Breast epithelium (tissue), 4 donors: Measurements from ENCODE around the gene UBASH3B. TPM values are rescaled to one million over a fixed set of nuclear protein-coding genes. Genes with fewer than 3 reads are reported as not detected.

Experiments
- DNase-seq, 2 donors: peaks; one replicate each; pipeline ENCODE4 v3.0.0-alpha.2; 2019; ENCODE audit warnings: low spot score in 2 of 2
- H3K27ac ChIP-seq, 2 donors: fragments of 200-600 bp; sonication (generic) in 1 of 2; one replicate each; pipeline ENCODE4 v1.5.1; 2016 to 2019; ENCODE audit warnings: mild to moderate bottlenecking in 1 of 2
- H3K27me3 ChIP-seq, 2 donors: fragments of 200-600 bp; sonication (generic) in 1 of 2; one replicate each; pipeline versions ENCODE4 v1.5.1 to v1.6.0; 2017 to 2019; ENCODE audit warnings: control low read depth in 1 of 2, mild to moderate bottlenecking in 1 of 2
- H3K36me3 ChIP-seq: fragments of 200-600 bp; one replicate; pipeline ENCODE4 v1.5.1; 2019
- H3K4me1 ChIP-seq, 2 donors: fragments of 200-600 bp; sonication (generic); one replicate each; pipeline ENCODE4 v1.5.1; 2016 to 2019; ENCODE audit warnings: control low read depth in 1 of 2
- H3K4me3 ChIP-seq, 3 donors: fragments of 200-600 bp; sonication (generic); 1 replicate in 2 of 3; 2 replicates in 1 of 3; pipeline ENCODE4 v1.5.1; 2016 to 2019; ENCODE audit warnings: mild to moderate bottlenecking in 3 of 3, moderate library complexity in 2 of 3
- H3K9me3 ChIP-seq, 2 donors: fragments of 200-600 bp; sonication (generic) in 1 of 2; one replicate each; pipeline ENCODE4 v1.5.1; 2016 to 2019; ENCODE audit warnings: control low read depth in 1 of 2
- POLR2A ChIP-seq: fragments of 450-650 bp; IDR thresholded peaks from one replicate; pipeline ENCODE4 v1.6.1; 2016; ENCODE audit warnings: antibody characterized with exemption, mild to moderate bottlenecking, moderate library complexity
- POLR2AphosphoS5 ChIP-seq, 3 donors: sonication (generic); formaldehyde crosslinking; IDR thresholded peaks; one replicate each; pipeline ENCODE4 v1.6.1; 2017; ENCODE audit warnings: antibody characterized with exemption in 3 of 3
- intact Hi-C: fragments of 100-400 bp; cut with DNase I; formaldehyde crosslinking; loops from one replicate; pipeline ENCODE4 v1.15.1; 2023; ENCODE audit warnings: low total_unique reads
- total RNA-seq, 3 donors: library from RNA; depleted of rRNA; stranded (reverse); fragments of >200 nt; gene quantifications; one replicate each; pipeline ENCODE4 v1.1.0, GENCODE V29; 2016
- TF ChIP-seq, protein P1 (sequence below), 3 donors: fragments of 450-650 bp; IDR thresholded peaks; one replicate each; pipeline ENCODE4 v1.5.1; 2016 to 2017; ENCODE audit warnings: antibody characterized with exemption in 3 of 3, mild to moderate bottlenecking in 3 of 3, moderate library complexity in 3 of 3

The UBASH3B gene
- total RNA-seq, 3 donors from 2014 or later, result 4.7 to 6.2 (median 4.8) TPM

DNA sequence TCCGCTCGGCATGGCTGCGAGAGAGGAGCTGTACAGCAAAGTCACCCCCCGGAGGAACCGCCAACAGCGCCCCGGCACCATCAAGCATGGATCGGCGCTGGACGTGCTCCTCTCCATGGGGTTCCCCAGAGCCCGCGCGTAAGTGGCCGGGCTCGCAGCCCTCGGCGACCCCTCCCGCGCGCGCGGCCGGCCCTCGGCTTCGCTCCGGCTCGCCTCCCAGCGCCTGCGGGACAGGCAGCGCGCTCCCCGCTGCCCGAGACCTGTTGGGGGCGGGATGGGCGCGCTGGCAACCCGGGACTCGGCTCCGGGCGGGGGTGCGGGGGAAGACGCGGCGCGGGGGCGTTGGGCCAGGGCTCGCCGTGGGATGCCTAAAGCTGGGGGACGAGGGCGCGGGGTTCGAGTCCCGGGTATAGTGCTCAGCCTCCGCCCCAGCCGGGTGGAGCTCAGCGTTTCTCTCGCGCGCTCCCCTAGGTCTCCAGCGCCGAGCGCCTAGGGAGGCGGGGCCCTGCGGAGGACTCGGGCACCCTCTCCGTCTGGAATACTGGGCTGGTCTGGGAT is 630 bp downstream of the UBASH3B start:
- TF ChIP-seq POLR2A, result no peak
- no peak for TF ChIP-seq POLR2AphosphoS5 (IDR thresholded peaks at IDR 0.05)
- TF ChIP-seq, protein P1, sequence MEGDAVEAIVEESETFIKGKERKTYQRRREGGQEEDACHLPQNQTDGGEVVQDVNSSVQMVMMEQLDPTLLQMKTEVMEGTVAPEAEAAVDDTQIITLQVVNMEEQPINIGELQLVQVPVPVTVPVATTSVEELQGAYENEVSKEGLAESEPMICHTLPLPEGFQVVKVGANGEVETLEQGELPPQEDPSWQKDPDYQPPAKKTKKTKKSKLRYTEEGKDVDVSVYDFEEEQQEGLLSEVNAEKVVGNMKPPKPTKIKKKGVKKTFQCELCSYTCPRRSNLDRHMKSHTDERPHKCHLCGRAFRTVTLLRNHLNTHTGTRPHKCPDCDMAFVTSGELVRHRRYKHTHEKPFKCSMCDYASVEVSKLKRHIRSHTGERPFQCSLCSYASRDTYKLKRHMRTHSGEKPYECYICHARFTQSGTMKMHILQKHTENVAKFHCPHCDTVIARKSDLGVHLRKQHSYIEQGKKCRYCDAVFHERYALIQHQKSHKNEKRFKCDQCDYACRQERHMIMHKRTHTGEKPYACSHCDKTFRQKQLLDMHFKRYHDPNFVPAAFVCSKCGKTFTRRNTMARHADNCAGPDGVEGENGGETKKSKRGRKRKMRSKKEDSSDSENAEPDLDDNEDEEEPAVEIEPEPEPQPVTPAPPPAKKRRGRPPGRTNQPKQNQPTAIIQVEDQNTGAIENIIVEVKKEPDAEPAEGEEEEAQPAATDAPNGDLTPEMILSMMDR (IDR thresholded peaks at IDR 0.05), result no peak
- Histone ChIP-seq H3K9me3 (no peaks in the 10 kb centered on the region), H3K27me3 (no peaks in the 10 kb centered on the region), H3K36me3 (no peaks in the 10 kb centered on the region), H3K4me1 (no peaks in the 10 kb centered on the region), H3K4me3 (peak overlapping the region; percentile 71 to 76 (median 72)), H3K27ac (peak overlapping the region; percentile 87 to 91)
- intact Hi-C loops, result no loop called here
- peak; percentile 27 to 54 for DNase-seq

DNA sequence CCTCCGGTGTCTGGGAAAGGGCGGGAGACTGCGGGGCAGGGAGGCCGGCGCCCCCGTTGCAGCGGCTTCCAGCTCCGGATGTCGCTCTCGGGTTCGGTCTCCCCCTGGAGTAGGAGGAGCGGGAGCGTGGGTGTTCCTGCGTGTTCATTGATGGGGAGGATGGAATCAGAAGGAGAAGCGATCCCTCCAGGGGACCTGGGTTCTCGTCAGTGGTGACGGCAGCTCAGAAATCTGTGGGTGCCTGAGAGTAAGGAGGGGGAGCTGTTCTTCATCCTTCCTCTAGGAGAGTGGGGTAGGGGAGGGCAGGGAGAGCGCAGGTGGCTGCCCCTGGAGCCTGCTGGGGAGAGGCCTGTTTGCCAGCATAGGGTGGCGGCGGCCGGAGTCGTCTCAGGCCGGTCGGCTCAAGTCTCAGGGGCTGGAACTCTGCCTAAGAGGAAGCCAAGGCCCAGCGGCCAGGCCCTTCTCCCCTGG is 1.1 kb downstream of the UBASH3B start:
- Histone ChIP-seq H3K27me3 (no peaks in the 10 kb centered on the region), H3K36me3 (no peaks in the 10 kb centered on the region), H3K4me1 (no peaks in the 10 kb centered on the region), H3K4me3 (peak overlapping the region; percentile 71 to 76 (median 72)), H3K27ac (peak overlapping the region; percentile 87 to 91), H3K9me3 (no peaks in the 10 kb centered on the region)
- DNase-seq, result peak; percentile 24 to 52
- TF ChIP-seq POLR2A, result no peak
- TF ChIP-seq, protein P1 (IDR thresholded peaks at IDR 0.05), result peak in 1 of 3 donors; percentile 18
- intact Hi-C loops, result no loop called here

DNA sequence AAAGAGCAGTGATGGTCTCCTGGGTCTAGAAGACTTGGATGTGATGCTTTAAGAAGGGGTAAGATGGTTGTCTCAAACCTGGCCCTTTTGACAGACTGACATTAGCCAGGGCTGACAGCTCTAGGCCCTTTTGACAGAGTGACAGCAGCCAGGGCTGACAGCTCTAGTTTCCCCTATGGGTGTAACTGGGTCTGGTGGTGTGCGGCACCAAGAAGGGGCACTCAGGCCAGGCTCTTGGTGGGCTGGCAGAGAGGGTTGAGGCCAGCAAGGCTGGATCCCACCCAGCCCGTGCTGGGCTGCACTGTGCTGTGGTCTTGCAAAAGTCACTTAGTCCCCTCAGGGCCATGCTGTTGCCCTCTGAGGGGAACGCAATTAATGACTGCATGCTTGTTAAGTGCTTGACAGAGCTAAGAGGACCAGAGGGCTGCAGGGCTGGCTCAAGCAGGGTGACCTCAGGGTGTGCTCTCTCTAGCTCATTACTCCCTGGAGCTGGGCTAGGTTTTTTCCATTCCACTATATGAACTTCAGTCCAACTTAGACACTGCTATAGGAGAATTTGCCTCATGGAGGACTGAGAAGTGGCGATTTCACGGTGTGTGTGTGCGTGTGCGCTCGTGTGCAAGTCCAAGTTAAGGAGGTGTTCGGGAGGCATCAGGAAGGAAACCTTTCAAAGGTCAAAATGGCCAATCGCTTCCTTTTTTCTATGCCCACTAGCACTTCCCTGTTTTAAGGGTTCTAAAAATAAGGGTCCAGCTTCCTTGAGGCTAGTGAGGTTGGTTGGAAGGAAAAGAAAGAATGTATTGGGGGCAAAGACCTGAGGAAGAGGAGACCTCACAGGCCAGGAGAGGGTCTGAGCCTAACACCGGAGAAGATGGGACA is 4.4 kb downstream of the UBASH3B start:
- intact Hi-C loops, result no loop called here

DNA sequence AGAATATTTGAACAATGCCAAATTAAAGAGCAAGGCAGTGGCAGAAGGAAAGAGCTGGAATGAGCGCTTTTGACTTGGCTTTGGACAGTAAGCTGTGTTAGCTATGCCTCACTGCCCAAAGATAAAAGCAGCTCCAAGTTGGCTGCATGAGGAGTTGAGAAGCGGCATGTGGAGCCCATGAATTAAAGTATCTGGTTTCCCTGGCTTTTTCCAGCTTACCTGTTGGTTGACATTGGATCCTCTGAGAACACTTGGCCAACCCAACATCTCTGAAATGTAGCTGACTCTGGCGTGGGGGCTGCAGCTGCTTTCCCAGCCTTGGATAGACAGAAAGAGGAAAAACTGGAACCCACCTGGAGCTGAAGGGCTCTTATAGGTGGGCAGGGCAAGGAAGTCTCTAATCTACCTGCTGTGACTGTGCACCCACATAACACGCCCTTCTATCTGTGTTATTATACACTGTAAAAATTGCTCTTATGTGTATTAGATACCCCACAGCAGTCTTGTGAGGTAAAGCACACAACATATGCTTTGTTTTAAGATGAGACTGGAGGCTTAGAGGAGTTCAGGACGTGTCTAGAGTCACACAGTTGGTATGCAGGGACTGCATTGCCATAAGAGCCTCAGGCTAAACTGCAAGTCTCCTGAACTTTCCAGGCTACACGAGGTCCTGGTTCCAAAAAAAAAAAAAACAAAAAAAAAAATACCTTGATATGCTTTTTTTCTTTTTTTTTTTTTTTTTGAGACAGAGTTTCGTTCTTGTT is 5.8 kb downstream of the UBASH3B start:
- TF ChIP-seq POLR2A (no peak), POLR2AphosphoS5 (IDR thresholded peaks at IDR 0.05) (no peak)
- TF ChIP-seq, protein P1 (IDR thresholded peaks at IDR 0.05), result no peak
- no peaks in the 10 kb centered on the region for H3K4me1 ChIP-seq
- no peaks in the 10 kb centered on the region for H3K27me3 ChIP-seq
- H3K9me3 ChIP-seq, result no peaks in the 10 kb centered on the region
- peak overlapping the region in 1 of 2 donors; percentile 38 for H3K27ac ChIP-seq
- no peak overlapping the region for H3K4me3 ChIP-seq
- intact Hi-C loops, result no loop called here
- no peak for DNase-seq
- no peaks in the 10 kb centered on the region for H3K36me3 ChIP-seq

More for the DNA sequence above, 4.4 kb downstream of the UBASH3B start:
- no peak overlapping the region for H3K4me3 ChIP-seq
- H3K9me3 ChIP-seq, result no peaks in the 10 kb centered on the region
- no peak overlapping the region for H3K27ac ChIP-seq
- TF ChIP-seq, protein P1 (IDR thresholded peaks at IDR 0.05), result no peak
- TF ChIP-seq POLR2AphosphoS5 (IDR thresholded peaks at IDR 0.05), result no peak
- no peak for TF ChIP-seq POLR2A
- no peaks in the 10 kb centered on the region for H3K36me3 ChIP-seq
- H3K4me1 ChIP-seq, result no peaks in the 10 kb centered on the region
- no peak for DNase-seq
- no peaks in the 10 kb centered on the region for H3K27me3 ChIP-seq
